ENCODE data around the gene POMT1.
"Not testable (repeated sequence)": the region's sequence is repeated elsewhere in the genome, so short reads cannot be mapped to it uniquely, and the experiment has no call there.

Gene POMT1

DNA sequence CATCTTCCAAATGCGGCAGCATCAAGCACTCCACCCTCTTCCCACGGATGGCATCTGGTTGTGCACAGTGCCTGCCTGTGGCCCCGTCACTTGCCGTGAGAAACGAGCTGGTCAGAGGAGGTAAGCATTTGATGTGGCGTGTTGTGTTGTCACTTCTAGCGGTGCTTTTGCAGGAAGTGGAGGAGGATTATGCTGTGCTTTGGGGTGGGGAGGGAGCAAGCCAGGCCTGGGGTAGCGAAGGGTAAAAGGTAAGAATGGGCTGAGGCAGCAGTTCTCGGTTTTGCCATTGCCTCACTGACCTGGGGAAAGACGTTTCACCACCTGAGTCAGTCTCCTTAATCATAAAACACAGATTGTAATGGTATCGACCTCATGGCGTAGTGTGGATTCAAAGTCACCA is 2.3 kb upstream of the POMT1 start:
- no peak for DNase-seq

DNA sequence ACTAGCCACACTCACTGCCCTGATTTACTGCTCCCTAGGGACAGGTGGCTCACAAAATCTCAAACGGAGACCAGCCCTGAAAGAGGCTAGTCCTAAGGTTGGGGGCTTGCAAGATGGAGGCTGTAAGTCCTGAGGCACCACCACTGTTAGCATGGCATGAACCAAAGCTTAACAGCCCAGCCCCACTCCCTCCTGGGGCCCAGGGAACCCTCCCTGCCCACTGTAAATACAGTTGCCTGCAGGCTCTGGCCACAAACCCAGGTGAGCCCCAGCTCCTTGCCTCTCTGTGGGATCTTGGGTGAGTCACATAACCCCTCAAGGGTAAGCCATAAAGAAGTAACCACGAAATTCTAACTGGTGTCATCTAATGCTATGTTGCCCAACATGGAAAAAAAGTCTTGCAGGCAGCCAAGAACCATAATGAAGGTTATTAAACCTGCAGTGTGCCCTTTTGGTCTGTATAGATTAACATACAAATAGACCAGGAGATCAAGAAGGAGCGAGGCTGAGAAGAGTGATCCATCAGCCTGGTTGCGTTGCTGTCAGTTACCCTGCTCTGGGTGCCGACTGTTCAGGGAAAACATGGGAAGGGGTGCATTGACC is 1.7 kb upstream of the POMT1 start:
- no peak for DNase-seq

DNA sequence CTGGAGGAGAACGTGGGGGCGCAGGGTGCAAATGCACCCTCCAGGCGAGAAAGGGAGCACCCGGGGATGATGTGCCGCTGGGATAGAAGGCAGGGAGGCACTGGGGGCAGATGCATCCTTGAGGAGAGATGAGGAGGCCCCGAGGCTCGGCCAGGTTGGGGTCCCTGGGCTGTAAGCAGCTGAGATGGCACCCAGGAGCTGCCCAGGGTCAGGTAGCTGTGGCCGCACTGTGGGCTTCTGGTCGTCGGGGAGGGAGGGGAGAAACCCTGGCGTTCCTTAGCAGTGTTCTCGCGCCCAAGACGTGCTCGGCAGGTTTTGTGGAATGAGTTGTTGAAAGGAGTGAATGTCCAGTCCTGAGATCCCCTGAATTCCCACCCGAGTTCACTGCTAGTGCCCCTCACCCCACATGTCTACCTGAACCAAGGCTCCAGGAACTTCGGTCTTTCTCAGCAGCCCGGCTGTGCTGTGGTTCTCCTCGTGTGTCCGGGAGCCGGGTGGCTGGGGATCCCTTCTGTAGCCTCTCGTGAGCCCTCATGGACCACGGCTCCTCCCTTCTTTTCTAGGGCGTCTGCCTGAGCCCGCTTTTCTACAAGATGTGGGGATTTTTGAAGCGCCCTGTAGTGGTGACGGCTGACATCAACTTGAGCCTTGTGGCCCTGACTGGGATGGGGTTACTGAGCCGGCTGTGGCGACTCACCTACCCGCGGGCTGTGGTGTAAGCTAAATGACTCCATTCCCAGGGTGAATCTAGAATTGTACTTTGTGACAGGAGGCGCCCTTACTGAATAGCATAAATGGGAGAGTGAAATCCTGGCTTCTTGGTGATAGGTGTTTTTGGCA is 1.1 kb downstream of the POMT1 start:
- no peak for DNase-seq

DNA sequence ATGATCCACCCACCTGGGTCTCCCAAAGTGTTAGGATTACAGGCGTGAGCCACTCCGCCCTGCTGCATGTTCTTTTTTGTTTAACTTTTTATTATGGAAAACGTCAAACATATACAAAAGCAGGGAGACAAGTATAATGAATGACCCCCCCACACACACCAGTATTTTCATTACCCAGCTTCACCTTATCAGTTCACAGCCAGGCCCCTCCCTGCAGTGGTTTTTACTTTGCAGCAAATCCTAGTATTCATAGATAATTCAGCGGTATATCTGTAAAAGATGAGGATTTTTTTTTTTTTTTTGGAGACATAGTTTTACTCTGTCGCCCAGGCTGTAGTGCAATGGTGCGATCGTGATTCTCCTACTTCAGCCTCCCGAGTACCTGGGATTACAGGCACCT is 2.3 kb downstream of the POMT1 start:
- DNase-seq = no peak

DNA sequence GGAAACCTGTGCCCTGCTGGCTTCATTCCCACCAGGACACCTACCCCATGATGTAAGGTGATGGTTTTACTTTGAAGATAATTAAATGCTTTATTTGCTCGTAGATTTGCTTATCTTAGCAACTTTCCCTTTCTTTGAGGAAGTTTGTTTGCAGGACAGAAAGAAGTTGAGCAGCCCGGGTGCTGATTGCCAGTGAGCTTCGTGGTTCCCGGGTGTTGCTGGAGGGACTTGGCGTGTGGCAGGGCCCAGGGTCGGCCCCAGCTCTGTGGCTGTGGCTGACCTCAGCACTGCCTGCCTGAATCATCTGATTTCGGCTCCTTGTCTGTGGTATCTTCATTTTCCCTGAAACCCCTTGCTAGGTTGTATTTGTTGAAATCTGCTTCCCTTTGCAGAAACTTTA is 8.7 kb downstream of the POMT1 start:
- DNase-seq = no peak

DNA sequence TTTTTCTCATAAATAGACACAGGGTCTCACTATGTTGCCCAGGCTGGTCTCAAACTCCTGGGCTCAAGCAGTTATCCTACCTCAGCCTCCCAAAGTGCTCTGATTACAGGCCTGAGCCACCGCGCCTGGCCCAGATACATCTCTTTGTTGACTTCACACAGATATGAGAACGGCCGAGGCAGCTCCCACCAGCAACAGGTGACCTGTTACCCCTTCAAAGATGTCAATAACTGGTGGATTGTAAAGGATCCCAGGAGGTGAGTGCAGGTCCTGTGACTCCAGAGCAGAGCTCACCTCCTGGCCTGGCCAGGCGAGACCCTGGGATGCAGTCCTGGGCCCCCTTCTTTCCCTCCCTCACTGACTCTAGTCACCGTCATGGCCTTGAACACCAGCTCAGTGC is 9.2 kb downstream of the POMT1 start:
- DNase-seq = no peak

DNA sequence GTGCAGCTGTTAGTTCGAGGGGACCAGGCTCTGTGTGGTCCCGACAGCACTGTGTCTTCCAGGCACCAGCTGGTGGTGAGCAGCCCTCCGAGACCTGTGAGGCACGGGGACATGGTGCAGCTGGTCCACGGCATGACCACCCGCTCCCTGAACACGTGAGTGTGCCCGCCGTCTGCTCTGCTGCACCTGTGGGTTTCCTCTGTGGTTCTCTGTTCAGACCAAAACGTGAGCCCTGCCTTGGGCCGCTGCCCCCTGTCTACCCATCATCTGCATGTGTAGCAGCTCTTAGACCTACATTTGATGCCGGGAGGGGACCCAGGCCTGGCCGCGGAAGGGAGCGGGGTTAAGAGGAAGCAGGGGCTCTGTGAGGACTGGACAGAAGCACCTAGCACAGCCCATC is 10.5 kb downstream of the POMT1 start:
- no peak for DNase-seq

DNA sequence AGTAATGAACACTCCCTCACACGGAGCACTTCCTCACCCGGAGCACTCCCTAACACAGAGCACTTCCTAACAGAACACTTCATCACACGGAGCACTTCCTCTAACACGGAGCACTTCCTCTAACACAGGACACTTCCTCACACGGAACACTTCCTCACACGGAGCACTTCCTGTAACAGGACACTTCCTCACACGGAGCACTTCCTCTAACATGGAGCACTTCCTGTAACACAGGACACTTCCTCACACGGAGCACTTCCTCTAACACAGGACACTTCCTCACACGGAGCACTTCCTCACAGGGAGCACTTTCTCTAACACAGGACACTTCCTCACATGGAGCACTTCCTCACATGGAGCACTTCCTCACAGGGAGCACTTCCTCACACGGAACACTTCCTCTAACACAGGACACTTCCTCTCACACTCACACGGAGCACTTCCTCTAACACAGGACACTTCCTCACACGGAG is 12.9 kb downstream of the POMT1 start:
- not testable (repeated sequence) for DNase-seq

DNA sequence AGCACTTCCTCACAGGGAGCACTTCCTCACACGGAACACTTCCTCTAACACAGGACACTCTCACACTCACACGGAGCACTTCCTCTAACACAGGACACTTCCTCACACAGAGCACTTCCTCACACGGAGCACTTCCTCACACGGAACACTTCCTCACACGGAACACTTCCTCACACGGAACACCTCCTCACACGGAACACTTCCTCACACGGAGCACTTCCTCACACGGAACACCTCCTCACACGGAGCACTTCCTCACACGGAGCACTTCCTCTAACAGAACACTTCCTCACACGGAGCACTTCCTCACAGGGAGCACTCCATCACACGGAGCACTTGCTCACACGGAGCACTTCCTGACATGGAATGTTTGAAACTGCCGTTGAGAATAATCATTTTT is 13.4 kb downstream of the POMT1 start:
- no peak for DNase-seq

DNA sequence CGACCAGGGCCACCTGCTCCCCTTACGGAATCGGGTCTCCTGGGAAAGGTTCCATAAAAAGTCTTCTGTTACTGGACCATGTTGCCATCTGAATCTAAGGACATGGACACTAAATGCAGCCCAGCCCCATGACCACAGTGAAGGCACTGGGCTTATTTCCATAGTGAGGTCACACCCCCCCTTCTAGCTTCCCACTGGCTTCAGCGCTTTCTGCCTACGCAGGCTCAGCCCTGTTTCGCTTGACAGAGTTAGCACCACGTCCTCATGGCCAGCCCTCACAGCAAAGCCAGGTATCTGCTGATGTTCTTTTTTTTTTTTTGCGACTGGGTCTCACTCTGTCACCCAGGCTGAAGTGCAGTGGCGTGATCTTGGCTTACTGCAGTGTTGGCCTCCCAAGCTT is 14.2 kb downstream of the POMT1 start:
- no peak for DNase-seq

DNA sequence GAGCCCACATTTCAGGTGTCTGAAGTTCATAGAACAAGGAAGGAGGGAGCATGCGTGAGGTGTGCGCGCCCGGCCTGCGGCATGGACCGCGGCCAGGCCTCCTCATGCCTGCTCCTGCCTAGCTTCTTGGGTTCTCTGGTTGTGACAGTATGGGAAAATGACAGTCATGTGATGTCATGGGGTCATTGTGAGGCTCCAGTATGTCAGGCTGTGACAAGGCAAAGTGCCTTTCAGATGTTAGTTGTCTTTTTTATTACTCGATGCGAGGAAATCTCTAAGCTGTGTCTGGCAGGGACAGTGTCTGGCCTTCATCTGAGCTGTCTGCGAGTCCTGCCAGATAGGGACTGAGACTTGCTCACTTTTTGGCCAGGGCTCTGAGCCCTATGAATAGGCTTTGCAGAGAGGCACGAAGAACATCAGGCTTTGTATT is 15.1 kb downstream of the POMT1 start:
- DNase-seq = no peak

DNA sequence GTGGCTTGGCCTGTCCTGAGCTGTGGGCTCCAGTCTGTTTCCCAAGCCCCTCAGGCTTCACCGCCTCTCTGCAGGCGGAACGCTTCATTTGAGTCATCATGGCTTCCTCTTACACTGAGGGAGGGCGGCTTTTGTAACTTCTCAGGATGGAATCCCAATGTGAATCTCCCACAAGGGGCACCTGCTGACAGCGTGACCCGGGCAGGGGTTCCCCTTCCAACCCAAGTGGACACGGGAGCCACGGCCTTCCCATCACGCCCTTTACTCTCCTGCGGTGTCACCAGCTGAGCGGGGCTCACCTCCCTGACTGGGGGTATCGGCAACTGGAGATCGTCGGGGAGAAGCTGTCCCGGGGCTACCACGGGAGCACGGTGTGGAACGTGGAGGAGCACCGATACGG is 15.8 kb downstream of the POMT1 start:
- no peak for DNase-seq

DNA sequence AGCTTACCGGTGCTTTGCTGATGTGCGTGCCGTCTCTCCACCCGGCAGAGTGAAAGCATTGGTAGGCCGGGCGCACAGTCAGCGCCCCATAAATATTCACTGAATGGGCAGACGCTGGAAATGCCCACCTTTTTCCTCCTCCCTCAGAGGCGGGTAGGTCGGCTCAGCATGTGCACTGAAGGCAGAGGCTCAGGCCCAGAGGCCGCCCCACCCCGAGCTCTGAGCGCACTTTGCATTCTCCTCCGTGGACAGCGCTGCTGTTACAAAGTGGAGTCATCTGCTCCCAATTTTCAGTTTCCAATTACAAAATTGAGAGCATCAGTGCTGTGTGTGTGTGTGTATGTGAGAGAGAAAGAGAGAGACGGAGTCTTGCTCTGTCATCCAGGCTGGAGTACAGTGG is 17.8 kb downstream of the POMT1 start:
- no peak for DNase-seq

DNA sequence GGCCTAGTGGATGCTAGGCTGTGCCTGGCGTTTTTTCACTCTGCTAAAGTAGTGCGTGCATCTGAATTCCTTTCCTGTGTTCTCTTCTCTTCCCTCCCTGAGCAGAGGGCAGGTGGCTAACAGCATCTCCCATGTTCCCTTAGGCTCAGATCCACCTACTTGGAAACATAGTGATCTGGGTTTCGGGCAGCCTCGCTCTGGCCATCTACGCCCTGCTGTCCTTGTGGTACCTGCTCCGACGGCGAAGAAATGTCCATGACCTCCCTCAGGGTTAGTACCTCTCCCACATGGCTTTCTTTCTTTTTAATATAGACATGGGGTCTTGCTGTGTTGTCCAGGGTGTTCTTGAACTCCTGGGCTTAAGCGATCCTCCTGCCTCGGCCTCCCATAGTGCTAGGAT is 18.5 kb downstream of the POMT1 start:
- no peak for DNase-seq

DNA sequence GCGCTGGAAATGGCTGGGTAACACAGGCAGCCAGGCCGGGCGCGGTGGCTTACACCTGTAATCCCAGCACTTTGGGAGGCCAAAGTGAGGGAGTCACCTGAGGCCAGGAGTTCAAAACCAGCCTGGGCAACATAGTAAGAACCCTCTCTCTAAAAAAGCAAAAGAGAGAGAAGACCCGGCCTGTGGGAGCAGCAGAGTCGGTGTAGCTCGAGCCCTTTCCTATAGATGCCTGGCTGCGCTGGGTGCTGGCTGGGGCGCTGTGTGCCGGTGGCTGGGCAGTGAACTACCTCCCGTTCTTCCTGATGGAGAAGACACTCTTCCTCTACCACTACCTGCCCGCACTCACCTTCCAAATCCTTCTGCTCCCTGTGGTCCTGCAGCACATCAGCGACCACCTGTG is 19.1 kb downstream of the POMT1 start:
- no peak for DNase-seq

DNA sequence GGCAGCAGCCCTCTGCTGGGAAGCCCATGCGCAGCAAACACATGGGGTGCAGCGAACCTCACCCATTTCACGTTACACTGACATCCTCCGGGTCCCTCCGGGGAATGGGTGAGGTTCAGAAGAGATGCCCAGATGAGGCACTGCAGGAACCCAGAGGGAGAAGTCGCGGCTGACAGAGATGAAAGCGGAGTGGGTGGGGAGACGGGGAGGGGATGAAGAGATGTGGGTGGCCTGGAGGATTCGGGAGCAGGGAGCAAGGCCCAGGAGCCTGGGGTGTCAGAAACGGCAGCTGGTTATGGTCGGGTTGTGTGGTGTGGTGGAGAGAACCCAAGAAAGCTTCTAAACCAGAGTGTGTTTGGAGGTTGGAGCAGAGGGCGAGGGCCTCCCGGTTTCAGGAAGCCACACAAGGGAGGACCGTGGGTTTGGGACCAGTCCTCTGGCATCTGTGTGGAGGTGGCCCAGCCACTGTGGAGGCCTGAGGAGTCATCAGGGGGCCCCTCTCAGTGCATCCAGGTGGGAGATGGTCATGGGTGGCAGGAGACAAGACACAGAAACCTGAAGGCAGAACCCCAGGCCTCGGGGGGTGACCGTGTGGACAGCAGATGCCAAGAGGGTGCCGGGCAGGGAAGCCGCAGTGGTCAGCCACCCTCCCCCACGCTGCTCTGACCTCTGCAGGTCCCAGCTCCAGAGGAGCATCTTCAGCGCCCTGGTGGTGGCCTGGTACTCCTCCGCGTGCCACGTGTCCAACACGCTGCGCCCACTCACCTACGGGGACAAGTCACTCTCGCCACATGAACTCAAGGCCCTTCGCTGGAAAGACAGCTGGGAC is 19.8 kb downstream of the POMT1 start:
- no peak for DNase-seq

DNA sequence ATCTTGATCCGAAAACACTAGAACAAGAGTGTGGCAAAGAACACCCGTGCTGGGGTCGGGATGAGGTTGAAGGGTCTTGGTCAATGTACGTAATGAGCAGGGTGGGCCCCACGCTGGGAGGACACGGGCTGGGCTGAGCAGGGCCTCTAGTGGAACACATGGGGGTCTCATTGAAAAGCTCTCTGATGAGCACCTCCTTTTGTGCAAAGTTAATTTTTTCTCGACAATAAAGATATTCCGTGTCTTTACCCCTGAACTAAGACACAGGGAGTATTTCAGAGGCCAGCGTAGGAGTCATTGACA is 20.3 kb downstream of the POMT1 start:
- DNase-seq = no peak

DNA sequence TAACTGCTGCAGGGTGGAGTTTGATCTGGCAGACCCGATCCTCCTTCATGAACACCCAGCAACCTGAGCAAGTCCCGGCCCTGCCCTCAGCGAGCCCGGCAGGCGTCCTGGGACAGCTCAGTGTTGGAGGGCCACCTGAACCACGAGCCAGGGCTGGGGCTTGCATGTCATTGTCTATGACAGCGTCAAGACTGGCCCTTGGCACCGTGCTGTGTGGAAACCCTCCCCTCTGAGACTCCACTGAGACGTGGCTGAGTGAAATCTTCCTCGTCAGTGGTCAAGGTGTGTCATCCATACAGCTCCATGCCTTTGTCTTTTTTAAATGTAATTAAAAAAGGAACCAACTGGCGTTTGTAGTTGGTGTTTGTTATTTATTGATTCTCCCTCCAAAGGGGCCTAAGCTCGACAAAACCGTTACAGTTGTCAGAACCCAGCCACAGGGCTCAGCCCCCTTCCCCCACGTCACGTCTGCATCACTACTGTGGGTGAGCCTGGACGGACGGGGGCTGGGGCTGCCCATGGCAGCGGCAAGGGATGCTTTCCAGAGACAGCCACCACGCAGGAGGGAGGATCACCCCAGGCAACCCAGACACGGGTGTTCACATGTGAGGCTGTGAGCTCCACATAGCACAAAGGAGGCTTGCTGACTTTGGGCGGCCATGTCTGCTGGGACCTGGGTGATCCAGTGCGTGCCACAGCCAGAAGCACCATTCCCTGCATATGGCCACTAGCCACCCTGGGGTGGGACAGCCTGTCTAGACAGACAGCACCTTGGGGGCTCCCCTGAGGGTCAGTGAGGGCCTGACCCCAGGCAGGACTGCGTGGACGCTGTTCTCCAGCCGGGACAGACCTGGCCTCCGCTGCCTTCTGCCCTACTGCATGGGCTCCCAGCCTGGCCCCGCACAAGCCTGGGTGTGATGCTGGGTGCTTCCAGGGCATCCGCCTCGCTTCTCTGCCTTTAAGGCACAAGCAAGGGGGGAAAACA is 21.0 kb downstream of the POMT1 start:
- DNase-seq = no peak

DNA sequence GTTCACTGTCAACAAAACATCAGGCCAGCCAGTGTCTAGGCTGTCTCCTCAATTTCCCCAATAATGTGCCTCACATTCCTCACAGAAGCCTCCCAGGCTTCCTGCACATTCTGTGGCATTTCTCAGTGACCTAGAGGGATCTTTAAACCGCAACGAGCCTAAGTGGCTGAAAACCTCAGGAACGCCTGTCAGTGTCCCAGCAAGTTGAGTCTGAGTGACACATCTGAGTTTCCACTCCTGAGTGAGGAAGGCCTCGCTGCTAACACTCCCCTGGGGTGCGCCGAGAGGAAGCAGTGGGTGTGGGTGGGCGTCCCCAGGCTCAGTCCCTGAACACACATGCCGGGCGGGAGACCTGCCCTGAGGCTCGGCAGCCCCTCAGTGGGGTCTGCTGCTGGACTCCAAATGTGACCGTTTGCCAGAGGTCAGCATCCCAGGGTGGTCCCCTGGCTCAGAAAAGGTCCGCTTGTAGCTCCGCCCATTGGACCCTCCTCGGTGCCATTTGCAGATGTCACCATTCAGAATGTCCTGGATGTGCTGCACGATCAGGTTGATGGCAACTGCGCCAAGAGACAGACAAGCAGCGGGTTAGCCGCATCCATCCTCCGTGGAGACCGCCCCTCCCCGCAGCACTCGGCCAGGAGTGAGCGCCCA is 22.1 kb downstream of the POMT1 start:
- DNase-seq = no peak

DNA sequence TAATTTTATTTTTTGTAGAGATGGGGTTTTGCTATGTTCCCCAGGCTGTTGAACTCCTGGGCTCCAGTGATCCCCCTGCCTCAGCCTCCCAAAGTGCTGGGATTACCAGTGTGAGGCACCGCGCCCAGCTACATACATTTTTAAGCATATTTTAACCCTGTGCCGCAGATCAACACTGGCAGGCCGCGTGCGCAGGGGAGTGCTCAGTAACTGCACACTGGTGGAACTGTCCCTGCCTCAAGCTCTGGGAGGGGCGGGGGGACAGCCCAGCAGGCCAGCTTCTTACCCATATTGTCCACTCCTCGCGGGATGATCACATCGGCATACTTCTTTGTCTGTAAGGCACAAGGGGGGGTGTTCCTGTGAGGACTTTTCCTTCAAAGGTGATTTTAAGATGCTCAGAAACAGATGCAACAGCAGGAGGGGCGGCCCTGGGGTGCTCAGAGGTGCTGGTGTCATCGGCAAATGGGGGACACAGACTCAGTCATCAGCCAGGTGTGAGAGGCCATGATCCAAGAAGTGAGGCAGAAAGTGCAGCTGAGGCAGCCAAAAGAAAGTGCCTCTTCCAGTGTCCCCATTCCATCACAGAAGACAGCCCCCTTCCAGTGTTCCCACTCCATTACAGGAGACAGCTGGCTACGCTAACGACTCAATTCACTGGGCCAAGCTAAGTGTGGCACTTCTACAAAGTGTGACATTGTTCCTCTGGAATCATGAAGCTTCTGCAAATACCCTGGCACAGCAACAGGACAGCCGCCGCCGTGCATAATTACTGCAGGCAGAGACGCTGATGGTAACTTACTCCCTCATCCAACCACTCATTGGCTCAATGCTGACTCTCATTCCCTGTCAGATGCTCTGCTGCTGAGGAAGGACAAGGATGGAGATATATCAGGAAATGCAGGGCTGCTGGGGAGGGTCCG is 23.2 kb downstream of the POMT1 start:
- no peak for DNase-seq

DNA sequence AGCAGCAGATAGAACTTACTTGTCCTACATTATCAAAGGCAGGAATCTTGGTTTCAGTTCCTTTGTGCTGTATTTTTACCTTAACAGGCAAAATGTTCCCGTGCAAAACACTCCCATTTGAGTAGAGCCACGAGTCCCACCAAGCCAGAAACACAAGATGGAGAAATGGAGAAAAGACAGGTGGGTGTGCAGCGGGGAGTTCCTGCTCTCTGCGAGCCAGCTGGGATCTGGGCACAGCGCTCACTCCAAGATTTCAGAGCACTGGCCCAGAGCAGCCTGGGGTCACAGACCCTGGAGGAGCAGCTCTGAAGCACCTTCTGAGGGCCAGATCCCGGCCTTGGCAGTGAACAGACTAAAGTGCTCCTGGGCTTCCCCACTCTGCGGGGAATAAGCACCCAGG is 25.5 kb downstream of the POMT1 start:
- DNase-seq = no peak
